SH-SY5Y (cell line): ENCODE data around the gene DLAT.
A peak's percentile ranks its signal among the peaks of the same experiment; 100 is the strongest.

Experiments used
- GATA2 ChIP-seq: IDR thresholded peaks from 2 replicates; pipeline ENCODE4 v1.6.1; 2011; ENCODE audit warnings: mild to moderate bottlenecking, low read depth, low read length
- GATA3 ChIP-seq: IDR thresholded peaks from 2 replicates; pipeline ENCODE4 v1.6.1; 2011; ENCODE audit warnings: low read depth, mild to moderate bottlenecking, low read length, moderate library complexity

DLAT gene

GRCh38 chr11:112024773-112025678 is at the start of gene DLAT:
DLAT (plus strand) TSS chr11:112025408; CDS start chr11:112025473, 65 bp downstream.
- TF ChIP-seq GATA3 (no peak), GATA2 (no peak)

DNA sequence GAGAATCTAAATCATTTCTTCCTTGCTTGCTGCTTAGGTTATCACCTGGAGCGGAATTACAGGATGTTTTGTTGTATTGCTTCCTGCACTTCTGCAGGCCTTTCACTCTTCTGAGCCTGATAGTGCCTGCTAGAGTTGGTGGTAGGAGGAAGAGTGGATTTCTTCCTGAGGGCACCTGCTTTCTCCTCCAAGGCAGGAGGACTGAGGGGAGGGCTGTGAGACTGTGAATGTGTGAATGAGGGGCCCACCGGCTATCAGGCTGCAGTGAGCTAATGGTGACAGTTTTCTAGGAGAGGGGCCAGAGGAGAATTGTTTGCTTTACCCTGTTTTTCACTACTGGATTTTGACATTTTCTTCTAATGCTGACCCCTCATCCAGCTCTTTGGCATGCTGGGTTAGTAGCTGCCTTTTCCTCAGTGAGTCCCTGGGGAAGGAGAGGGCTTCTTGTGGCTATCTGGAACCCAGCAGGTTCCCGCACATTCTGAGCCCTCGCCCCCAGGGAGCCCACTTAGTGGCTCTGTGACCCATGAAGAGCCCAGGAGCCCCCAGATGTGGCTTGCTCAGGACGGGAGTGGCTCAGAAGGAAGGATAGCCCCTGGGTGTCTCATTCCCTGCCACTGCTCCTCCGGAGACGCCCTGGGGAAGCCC is 49.0 kb upstream of the DLAT start:
- TF ChIP-seq GATA2 (no peak), GATA3 (no peak)

GRCh38 chr11:111976767-111977145 is 48.5 kb upstream of the DLAT start:
- TF ChIP-seq GATA3 (no peak), GATA2 (no peak)

- TF ChIP-seq GATA3, result no peak
These were observed 47.8 kb upstream of the DLAT start for GRCh38 chr11:111977146-111978027.

DNA sequence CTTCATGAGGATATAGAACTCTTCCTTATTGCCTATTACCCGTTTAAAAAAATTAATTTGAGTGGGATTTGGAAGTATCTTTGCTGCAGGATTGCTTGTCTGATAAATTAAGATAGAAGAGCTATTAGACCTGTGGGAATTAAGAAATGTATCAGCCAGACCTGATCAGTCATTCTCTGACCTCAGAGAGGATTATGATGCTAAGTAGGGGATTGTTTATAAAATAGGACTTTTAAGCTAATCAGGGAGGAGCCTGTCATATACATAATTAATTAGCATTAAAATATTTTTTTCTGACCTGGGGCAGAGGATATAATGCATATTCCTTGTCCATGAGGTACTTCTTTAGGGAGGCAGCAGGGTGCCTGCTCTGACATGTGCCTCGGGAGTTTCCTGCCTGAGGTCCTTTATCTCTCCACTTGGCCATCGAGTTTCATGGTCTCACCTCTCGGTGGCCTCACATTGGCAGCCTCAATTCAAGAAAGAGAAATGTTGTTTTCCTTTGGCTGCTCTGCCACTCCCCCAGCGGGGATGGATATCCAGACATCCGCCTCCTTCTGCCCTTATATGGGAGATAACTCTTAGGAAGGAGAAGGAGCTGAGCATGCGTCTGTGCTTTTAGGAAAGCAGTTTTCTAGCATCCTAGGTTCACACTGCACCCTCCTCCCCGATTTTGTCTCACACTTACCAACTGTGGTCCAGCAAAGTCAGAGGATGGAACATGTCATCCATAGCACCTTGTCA is 47.0 kb upstream of the DLAT start:
- no peak for TF ChIP-seq GATA3
- no peak for TF ChIP-seq GATA2

DNA sequence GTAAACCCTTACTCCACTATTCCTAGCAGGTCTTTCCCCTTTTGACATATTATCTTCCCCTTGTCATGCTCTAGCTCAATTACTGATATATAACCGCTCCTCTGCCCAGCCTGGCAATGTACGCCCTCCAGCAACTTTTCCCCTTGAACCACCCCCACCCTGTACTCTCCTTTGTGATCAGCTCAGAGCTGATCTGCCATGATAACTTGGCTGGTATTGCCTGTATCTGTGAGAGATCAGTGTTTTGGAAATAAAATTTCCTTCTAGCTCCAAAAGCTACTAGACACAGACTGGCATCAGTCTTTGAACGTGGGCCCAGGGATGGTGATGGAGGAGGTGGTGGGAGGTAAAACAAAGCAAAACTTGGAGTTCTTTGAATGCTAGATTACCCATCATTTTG is 45.1 kb upstream of the DLAT start:
- TF ChIP-seq GATA2, result peak; percentile 86
- TF ChIP-seq GATA3, result peak; percentile 51

- no peak for TF ChIP-seq GATA3
- no peak for TF ChIP-seq GATA2
These were observed 43.9 kb upstream of the DLAT start for GRCh38 chr11:111981270-111981669.

- no peak for TF ChIP-seq GATA2
- no peak for TF ChIP-seq GATA3
These were observed 43.2 kb upstream of the DLAT start for GRCh38 chr11:111982019-111982464.

GRCh38 chr11:111982541-111983186 is 42.5 kb upstream of the DLAT start:
- TF ChIP-seq GATA2 (no peak), GATA3 (no peak)

- TF ChIP-seq GATA2, result no peak
- TF ChIP-seq GATA3, result no peak
These were observed 41.8 kb upstream of the DLAT start for GRCh38 chr11:111983187-111983986.

DNA sequence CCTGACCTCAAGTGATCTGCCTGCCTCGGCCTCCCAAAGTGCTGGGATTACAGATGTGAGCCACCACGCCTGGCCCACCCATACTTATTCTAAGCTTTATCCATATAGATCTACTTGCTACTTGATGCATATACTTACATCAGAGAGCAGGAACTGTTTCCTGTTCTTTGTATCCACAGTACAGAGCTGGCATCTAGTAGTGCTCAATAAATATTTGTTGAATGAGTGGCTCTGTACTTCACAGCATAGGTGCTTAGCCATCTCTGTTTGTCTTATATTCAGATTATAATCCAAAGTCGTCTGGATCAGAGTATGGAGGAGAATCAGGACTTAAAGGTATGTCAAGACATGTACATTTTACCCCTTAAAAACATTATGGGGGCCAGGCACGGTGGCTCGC is 38.6 kb upstream of the DLAT start:
- TF ChIP-seq GATA2, result no peak
- no peak for TF ChIP-seq GATA3

- no peak for TF ChIP-seq GATA3
- no peak for TF ChIP-seq GATA2
These were observed 34.8 kb upstream of the DLAT start for GRCh38 chr11:111990381-111990780.
